HCT116 (cell line): ENCODE measurements around the gene EIF3M. TPM values are rescaled to one million over a fixed set of nuclear protein-coding genes. Genes with fewer than 3 reads are reported as not detected.

Experiments used
- ATAC-seq: fragments of 200-7000 bp; cut with Tn5 transposase; 2 replicates; pipeline ENCODE4 v1.9.1; 2020; ENCODE audit warnings: mild to moderate bottlenecking, moderate library complexity
- BruUV-seq: library from RNA; stranded (reverse); fragments of 400-500 nt; replicated peaks from 2 replicates; lab custom pipeline; 2021; lab: Mats Ljungman, UMichigan
- CTCF ChIA-PET: fragments of 300-600 bp; sonication (Branson Sonifier 250); formaldehyde crosslinking; loops from one replicate; lab custom pipeline; 2021; ENCODE audit warnings: antibody characterized with exemption; lab: Charles Lee
- POLR2A ChIA-PET: fragments of 300-600, 350-600 bp; sonication (Branson Sonifier 250); formaldehyde crosslinking; loops from one replicate; lab custom pipeline; 2021; ENCODE audit warnings: antibody characterized with exemption; lab: Charles Lee
- RAD21 ChIA-PET, 2 experiments: fragments of 300-600 bp; sonication (Branson Sonifier 250); formaldehyde crosslinking; loops; one replicate each; lab custom pipeline; 2023; ENCODE audit warnings: low total read pairs in 2 of 2; ENCODE audit not compliant: uncharacterized antibody in 2 of 2, unreplicated experiment in 2 of 2, low non-redundant PET in 1 of 2; lab: Charles Lee
- DNase-seq: peaks from one replicate; pipeline ENCODE4 v3.0.0-alpha.2; 2010; ENCODE audit warnings: low read depth, low spot score
- H2AFZ ChIP-seq: fragments of 200-600 bp; shearing (Covaris generic), sonication (generic); 2 replicates; pipeline ENCODE4 v1.6.1; 2017; ENCODE audit warnings: low read depth, mixed run types, mixed read lengths, antibody characterized with exemption, low read length; ENCODE audit not compliant: poor library complexity, severe bottlenecking
- H3K27ac ChIP-seq: 2 replicates; pipeline ENCODE4 v1.5.1; 2012; ENCODE audit warnings: low read depth, low read length
- H3K27me3 ChIP-seq: fragments of 200-600 bp; sonication (generic); 2 replicates; pipeline ENCODE4 v1.6.1; 2016; ENCODE audit warnings: mixed run types, low read length, mixed read lengths; ENCODE audit not compliant: insufficient read depth
- H3K36me3 ChIP-seq, 2 experiments: fragments of 200-500 bp in 1 of 2; fragments of 200-600 bp in 1 of 2; sonication (Bioruptor generic) in 1 of 2; sonication (generic) in 1 of 2; 2 replicates each; pipeline versions ENCODE4 v1.5.1 to v1.6.1; 2014 to 2016; ENCODE audit warnings: low read length in 2 of 2, inconsistent platforms in 1 of 2, mixed read lengths in 1 of 2, mixed run types in 1 of 2; ENCODE audit not compliant: insufficient read depth in 2 of 2, control insufficient read depth in 1 of 2
- H3K4me1 ChIP-seq, 2 experiments: fragments of 200-600 bp in 1 of 2; sonication (generic) in 1 of 2; 2 replicates each; pipeline versions ENCODE4 v1.5.1 to v1.6.1; 2012 to 2017; ENCODE audit warnings: low read length in 2 of 2, inconsistent platforms in 1 of 2, mild to moderate bottlenecking in 1 of 2, mixed read lengths in 1 of 2, mixed run types in 1 of 2, moderate library complexity in 1 of 2; ENCODE audit not compliant: insufficient read depth in 2 of 2, control insufficient read depth in 1 of 2
- H3K4me2 ChIP-seq: fragments of 200-600 bp; sonication (generic); 2 replicates; pipeline ENCODE4 v1.6.1; 2017; ENCODE audit warnings: mixed run types, low read length, mixed read lengths
- H3K4me3 ChIP-seq, 2 experiments: fragments of 200-600 bp in 1 of 2; sonication (generic) in 1 of 2; replicated peaks in 1 of 2; 2 replicates each; pipeline ENCODE4 v1.5.1; 2011 to 2016; ENCODE audit warnings: low read length in 2 of 2, control low read depth in 1 of 2, low read depth in 1 of 2, mild to moderate bottlenecking in 1 of 2, mixed read lengths in 1 of 2, mixed run types in 1 of 2
- H3K79me2 ChIP-seq: fragments of 200-600 bp; sonication (generic); 2 replicates; pipeline ENCODE4 v1.6.1; 2017; ENCODE audit warnings: mild to moderate bottlenecking, mixed run types, low read length, moderate library complexity, mixed read lengths; ENCODE audit not compliant: insufficient read depth
- H3K9ac ChIP-seq: fragments of 200-600 bp; sonication (generic); 2 replicates; pipeline ENCODE4 v1.6.1; 2016; ENCODE audit warnings: low read length, mixed read lengths
- H3K9me2 ChIP-seq: fragments of 200-600 bp; sonication (generic), shearing (Covaris generic); 2 replicates; pipeline ENCODE4 v1.6.1; 2017; ENCODE audit warnings: mixed run types, mild to moderate bottlenecking, moderate library complexity; ENCODE audit not compliant: insufficient read depth
- H3K9me3 ChIP-seq, 2 experiments: fragments of 200-500 bp in 1 of 2; fragments of 200-600 bp in 1 of 2; sonication (Bioruptor generic) in 1 of 2; sonication (generic) in 1 of 2; 2 replicates each; pipeline ENCODE4 v1.6.1; 2014 to 2017; ENCODE audit warnings: low read length in 2 of 2, mixed read lengths in 2 of 2, inconsistent platforms in 1 of 2, low read depth in 1 of 2, mild to moderate bottlenecking in 1 of 2, mixed run types in 1 of 2, moderate library complexity in 1 of 2; ENCODE audit not compliant: control insufficient read depth in 1 of 2, insufficient read depth in 1 of 2
- H4K20me1 ChIP-seq: fragments of 200-600 bp; sonication (generic), shearing (Covaris generic); 2 replicates; pipeline ENCODE4 v1.6.1; 2017; ENCODE audit warnings: mixed run types, mild to moderate bottlenecking, moderate library complexity; ENCODE audit not compliant: insufficient read depth
- EGR1 ChIP-seq: IDR thresholded peaks from 2 replicates; pipeline ENCODE4 v1.6.1; 2012; ENCODE audit warnings: low read depth
- EZH2 ChIP-seq: fragments of 200-600 bp; sonication (generic); IDR thresholded peaks from 2 replicates; pipeline ENCODE4 v1.6.1; 2017; ENCODE audit warnings: antibody characterized with exemption, mixed run types
- FOSL1 ChIP-seq: IDR thresholded peaks from 2 replicates; pipeline ENCODE4 v1.6.1; 2012; ENCODE audit warnings: low read depth
- REST ChIP-seq: IDR thresholded peaks from 2 replicates; pipeline ENCODE4 v1.6.1; 2012; ENCODE audit warnings: low read depth
- SIN3A ChIP-seq: IDR thresholded peaks from 2 replicates; pipeline ENCODE4 v1.6.1; 2012; ENCODE audit warnings: low read depth
- SRF ChIP-seq: IDR thresholded peaks from 2 replicates; pipeline ENCODE4 v1.6.1; 2012; ENCODE audit warnings: low read depth
- YY1 ChIP-seq: IDR thresholded peaks from 2 replicates; pipeline ENCODE4 v1.6.1; 2011; ENCODE audit warnings: low read length, low read depth, moderate library complexity, mild to moderate bottlenecking; ENCODE audit not compliant: insufficient replicate concordance; ENCODE audit errors: extremely low read depth
- ZNF274 ChIP-seq: fragments of 200-500 bp; sonication (Bioruptor generic); IDR thresholded peaks from 2 replicates; pipeline ENCODE4 v1.6.1; 2014; ENCODE audit warnings: mild to moderate bottlenecking, low read depth, low read length, inconsistent platforms
- intact Hi-C: fragments of 100-400 bp; cut with micrococcal nuclease; formaldehyde crosslinking; loops from 2 replicates; pipeline ENCODE4 v1.10.0; 2022
- total RNA-seq: library from RNA; stranded (reverse); gene quantifications from one replicate; pipeline ENCODE4 v1.2.1, GENCODE V29; 2021; ENCODE audit not compliant: unreplicated experiment
- TF ChIP-seq, protein P1 (sequence below), 3 experiments: fragments of 200-600 bp in 1 of 3; sonication (generic) in 1 of 3; IDR thresholded peaks in 2 of 3; conservative IDR thresholded peaks in 1 of 3; 2 replicates each; pipeline ENCODE4 v1.5.1; 2012 to 2017; ENCODE audit warnings: low read depth in 2 of 3, low read length in 2 of 3, antibody characterized with exemption in 1 of 3, borderline replicate concordance in 1 of 3, control low read depth in 1 of 3, mild to moderate bottlenecking in 1 of 3, mixed read lengths in 1 of 3, mixed run types in 1 of 3, moderate library complexity in 1 of 3; ENCODE audit not compliant: insufficient read depth in 1 of 3

EIF3M gene
- total RNA-seq, 1 experiment from 2014 or later, result 346 TPM

DNA sequence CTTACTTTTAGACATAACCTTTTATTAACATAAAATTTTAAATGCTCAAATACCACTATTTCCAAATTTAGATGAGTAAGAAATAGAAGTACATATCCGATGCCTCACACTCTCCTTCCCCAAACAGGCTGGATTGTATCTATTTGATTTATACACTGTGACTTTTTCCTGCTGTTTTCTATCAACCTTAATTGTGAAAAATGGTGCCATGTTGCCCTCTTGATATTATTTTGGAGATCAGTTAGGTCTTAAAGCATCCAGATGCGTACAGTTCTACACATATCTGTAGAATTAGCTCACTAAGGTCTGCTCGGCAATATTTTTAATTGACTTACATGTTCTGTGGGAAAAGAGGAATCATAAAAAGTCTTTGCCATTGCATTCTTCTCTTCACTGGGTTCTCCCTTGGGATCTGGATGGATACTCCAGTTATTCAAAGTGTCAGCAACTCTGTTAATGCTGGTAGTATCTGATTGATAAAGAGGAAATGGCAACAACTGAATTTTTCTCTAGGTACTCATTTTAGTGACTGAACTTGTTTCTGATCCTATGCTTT, 27.2 kb downstream of the EIF3M start:
- H3K9me3 ChIP-seq, result no peaks in the 10 kb centered on the region
- ChIA-PET CTCF (no interaction called here), POLR2A (no interaction called here), RAD21 (no interaction called here)
- H3K27me3 ChIP-seq, result no peaks in the 10 kb centered on the region
- H3K9me2 ChIP-seq, result no peaks in the 10 kb centered on the region
- peaks cover 2 to 5% of the 10 kb centered on the region in 2 experiments; a peak in 1 of 4 replicates for H3K36me3 ChIP-seq
- no peak overlapping the region for H3K27ac ChIP-seq
- no peak overlapping the region for H2AFZ ChIP-seq
- ATAC-seq (no peak), DNase-seq (no peak)
- no peaks in the 10 kb centered on the region for H3K4me1 ChIP-seq
- no peak overlapping the region for H3K4me3 ChIP-seq
- no peaks in the 10 kb centered on the region for H4K20me1 ChIP-seq
- H3K79me2 ChIP-seq, result no peaks in the 10 kb centered on the region
- intact Hi-C loops, result no loop called here
- TF ChIP-seq EGR1 (no peak), SIN3A (no peak), REST (no peak), SRF (no peak), ZNF274 (no peak), YY1 (no peak), FOSL1 (no peak), EZH2 (no peak)
- TF ChIP-seq, protein P1, sequence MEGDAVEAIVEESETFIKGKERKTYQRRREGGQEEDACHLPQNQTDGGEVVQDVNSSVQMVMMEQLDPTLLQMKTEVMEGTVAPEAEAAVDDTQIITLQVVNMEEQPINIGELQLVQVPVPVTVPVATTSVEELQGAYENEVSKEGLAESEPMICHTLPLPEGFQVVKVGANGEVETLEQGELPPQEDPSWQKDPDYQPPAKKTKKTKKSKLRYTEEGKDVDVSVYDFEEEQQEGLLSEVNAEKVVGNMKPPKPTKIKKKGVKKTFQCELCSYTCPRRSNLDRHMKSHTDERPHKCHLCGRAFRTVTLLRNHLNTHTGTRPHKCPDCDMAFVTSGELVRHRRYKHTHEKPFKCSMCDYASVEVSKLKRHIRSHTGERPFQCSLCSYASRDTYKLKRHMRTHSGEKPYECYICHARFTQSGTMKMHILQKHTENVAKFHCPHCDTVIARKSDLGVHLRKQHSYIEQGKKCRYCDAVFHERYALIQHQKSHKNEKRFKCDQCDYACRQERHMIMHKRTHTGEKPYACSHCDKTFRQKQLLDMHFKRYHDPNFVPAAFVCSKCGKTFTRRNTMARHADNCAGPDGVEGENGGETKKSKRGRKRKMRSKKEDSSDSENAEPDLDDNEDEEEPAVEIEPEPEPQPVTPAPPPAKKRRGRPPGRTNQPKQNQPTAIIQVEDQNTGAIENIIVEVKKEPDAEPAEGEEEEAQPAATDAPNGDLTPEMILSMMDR (IDR thresholded peaks at IDR 0.05 in 2 of 3, conservative IDR thresholded peaks at IDR 0.05 in 1 of 3; ENCODE audit: borderline replicate concordance in 1 of 3, insufficient read depth in 1 of 3, low read depth in 2 of 3, low read length in 2 of 3), result no peak
- no peak overlapping the region for H3K4me2 ChIP-seq
- no peak overlapping the region for H3K9ac ChIP-seq
- BruUV-seq, result no TSS peak
